ENCODE data around the gene EPHA5. TPM values are rescaled to one million over a fixed set of nuclear protein-coding genes. Genes with fewer than 3 reads are reported as not detected.

The EPHA5 gene
- total and polyA plus RNA-seq, 9 of the 15 experiments (the other 6 are each of a cell fraction or from before 2014, with no cell fraction given): 0.04 TPM; not detected in 8

- intact Hi-C loops (cut with micrococcal nuclease) (no loop called here), in situ Hi-C loops (cut with MboI) (no loop called here)
- Histone ChIP-seq H3K36me3 (ENCODE audit: control insufficient read depth, insufficient read depth, low read length) (no peaks in the 10 kb centered on the region), H3K27ac (ENCODE audit: extremely low read depth, low read depth, low read length) (no peak overlapping the region), H3K9me1 (ENCODE audit: control insufficient read depth, insufficient read depth, low read length) (no peaks in the 10 kb centered on the region), H3K4me3 (no peak overlapping the region), H3K9ac (ENCODE audit: insufficient read depth in 1 of 2, low read depth in 2 of 2, low read length in 2 of 2) (no peak overlapping the region), H3K27me3 (ENCODE audit: control insufficient read depth in 2 of 2, insufficient read depth in 2 of 2, low read length in 2 of 2) (no peaks in the 10 kb centered on the region), H3K4me1 (replicated peaks in 1 of 2; ENCODE audit: control insufficient read depth in 2 of 2, insufficient read depth in 2 of 2, low read length in 2 of 2) (no peaks in the 10 kb centered on the region), H3K79me2 (ENCODE audit: control insufficient read depth, insufficient read depth, low read length) (no peaks in the 10 kb centered on the region), H3K4me2 (ENCODE audit: insufficient read depth, low read length) (no peak overlapping the region), H4K20me1 (replicated peaks; ENCODE audit: control insufficient read depth, insufficient read depth, low read length) (no peaks in the 10 kb centered on the region), H3K9me3 (replicated peaks; ENCODE audit: control insufficient read depth, insufficient read depth, low read depth, low read length) (no peaks in the 10 kb centered on the region), H2AFZ (ENCODE audit: low read depth, low read length) (no peak overlapping the region)
- FAIRE-seq: no peak
- BruUV-seq (replicated peaks): no TSS peak
- DNase-seq (ENCODE audit: extremely low read depth in 1 of 4, low spot score in 3 of 4): no peak
- TF ChIP-seq SRSF1 (IDR thresholded peaks at IDR 0.05; ENCODE audit: low read depth, low read length): no peak
- ChIA-PET POLR2A (no interaction called here), CTCF (ENCODE audit: low intra/inter-chr PET ratio) (no interaction called here)
- ATAC-seq: no peak
Observed at GRCh38 chr4:65401083-65401482, 269.2 kb downstream of the EPHA5 start.

- in situ Hi-C loops (cut with MboI): no loop called here
- H3K9ac ChIP-seq (ENCODE audit: insufficient read depth in 1 of 2, low read depth in 2 of 2, low read length in 2 of 2): no peak overlapping the region
- intact Hi-C loops (cut with micrococcal nuclease): no loop called here
- POLR2A ChIA-PET: no interaction called here
- DNase-seq (ENCODE audit: extremely low read depth in 1 of 4, low spot score in 3 of 4) (no peak), FAIRE-seq (no peak), ATAC-seq (no peak)
- CTCF ChIA-PET (ENCODE audit: low intra/inter-chr PET ratio): no interaction called here
- no TSS peak for BruUV-seq (replicated peaks)
- no peaks in the 10 kb centered on the region for H3K79me2 ChIP-seq (ENCODE audit: control insufficient read depth, insufficient read depth, low read length)
- no peak overlapping the region for H3K4me2 ChIP-seq (ENCODE audit: insufficient read depth, low read length)
- no peaks in the 10 kb centered on the region for H4K20me1 ChIP-seq (replicated peaks; ENCODE audit: control insufficient read depth, insufficient read depth, low read length)
- H3K27me3 ChIP-seq (ENCODE audit: control insufficient read depth in 2 of 2, insufficient read depth in 2 of 2, low read length in 2 of 2): no peaks in the 10 kb centered on the region
- 2% methylated on average over 4 of the region's 4 CpGs for WGBS (ENCODE audit: insufficient coverage, low coverage, missing lambda C conversion rate)
- no peak overlapping the region for H3K27ac ChIP-seq (ENCODE audit: extremely low read depth, low read depth, low read length)
- H2AFZ ChIP-seq (ENCODE audit: low read depth, low read length): no peak overlapping the region
- H3K9me1 ChIP-seq (ENCODE audit: control insufficient read depth, insufficient read depth, low read length): no peaks in the 10 kb centered on the region
- no peaks in the 10 kb centered on the region for H3K9me3 ChIP-seq (replicated peaks; ENCODE audit: control insufficient read depth, insufficient read depth, low read depth, low read length)
- H3K36me3 ChIP-seq (ENCODE audit: control insufficient read depth, insufficient read depth, low read length): no peaks in the 10 kb centered on the region
- H3K4me3 ChIP-seq: no peak overlapping the region
- TF ChIP-seq MCM5 (IDR thresholded peaks at IDR 0.05; ENCODE audit: low read depth) (no peak), RAD21 (CRISPR knock-in tag; conservative IDR thresholded peaks at IDR 0.05 in 1 of 2, IDR thresholded peaks at IDR 0.05 in 1 of 2) (no peak), PTBP1 (IDR thresholded peaks at IDR 0.05; ENCODE audit: low read depth, low read length) (no peak), SAFB (IDR thresholded peaks at IDR 0.05; ENCODE audit: borderline replicate concordance, low read depth, low read length) (no peak), ZNF140 (CRISPR knock-in tag; IDR thresholded peaks at IDR 0.05) (no peak), NFE2 (IDR thresholded peaks at IDR 0.05; ENCODE audit: low read depth) (no peak), YBX1 (IDR thresholded peaks at IDR 0.05) (no peak), NFIC (IDR thresholded peaks at IDR 0.05) (no peak), ATF6 (CRISPR knock-in tag; IDR thresholded peaks at IDR 0.05) (no peak), ZC3H4 (CRISPR knock-in tag; IDR thresholded peaks at IDR 0.05; ENCODE audit: borderline replicate concordance) (no peak), BCOR (IDR thresholded peaks at IDR 0.05) (no peak), ZNF133 (CRISPR knock-in tag; IDR thresholded peaks at IDR 0.05) (no peak), ILK (tag; IDR thresholded peaks at IDR 0.05; ENCODE audit: borderline replicate concordance, low read depth) (no peak), MTA2 (IDR thresholded peaks at IDR 0.05; ENCODE audit: low read depth) (no peak), ZBTB17 (CRISPR knock-in tag; IDR thresholded peaks at IDR 0.05) (no peak), KHSRP (IDR thresholded peaks at IDR 0.05) (no peak)
- TF ChIP-seq, protein P1, sequence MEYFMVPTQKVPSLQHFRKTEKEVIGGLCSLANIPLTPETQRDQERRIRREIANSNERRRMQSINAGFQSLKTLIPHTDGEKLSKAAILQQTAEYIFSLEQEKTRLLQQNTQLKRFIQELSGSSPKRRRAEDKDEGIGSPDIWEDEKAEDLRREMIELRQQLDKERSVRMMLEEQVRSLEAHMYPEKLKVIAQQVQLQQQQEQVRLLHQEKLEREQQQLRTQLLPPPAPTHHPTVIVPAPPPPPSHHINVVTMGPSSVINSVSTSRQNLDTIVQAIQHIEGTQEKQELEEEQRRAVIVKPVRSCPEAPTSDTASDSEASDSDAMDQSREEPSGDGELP (CRISPR knock-in tag; IDR thresholded peaks at IDR 0.05; ENCODE audit: borderline replicate concordance): no peak
- no peaks in the 10 kb centered on the region for H3K4me1 ChIP-seq (replicated peaks in 1 of 2; ENCODE audit: control insufficient read depth in 2 of 2, insufficient read depth in 2 of 2, low read length in 2 of 2)
Observed at GRCh38 chr4:65399084-65399483, 271.2 kb downstream of the EPHA5 start.

All from K562 (cell line).